ENCODE measurements around the gene ARR3. TPM values are rescaled to one million over a fixed set of nuclear protein-coding genes. Genes with fewer than 3 reads are reported as not detected.
A peak's percentile ranks its signal among the peaks of the same experiment; 100 is the strongest.

Gene ARR3
- polyA plus RNA-seq, 1 donor (not counting 4 experiments of a cell fraction or from before 2014, with no cell fraction given) = not detected

DNA sequence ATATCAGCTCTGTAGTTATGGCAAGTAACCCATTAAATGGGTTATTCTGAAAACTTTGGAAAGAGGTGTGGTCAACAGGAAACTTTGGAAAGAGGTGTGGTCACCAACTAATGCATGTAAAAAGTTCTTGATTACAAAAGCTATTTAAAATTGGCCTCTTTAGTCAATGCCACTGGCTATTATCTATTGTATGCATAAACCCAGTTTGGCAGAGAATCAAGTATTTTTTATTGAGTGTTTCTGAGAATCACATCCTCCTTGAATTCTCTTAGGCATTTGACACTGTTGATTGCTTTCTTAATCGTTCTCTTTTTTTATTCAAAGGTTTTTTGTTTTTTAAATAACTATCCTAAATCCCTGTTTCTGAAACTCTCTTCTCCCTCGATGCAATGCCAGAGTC lies 15.6 kb upstream of the ARR3 start:
- Histone ChIP-seq H3K9me3 (ENCODE audit: control insufficient read depth, low read depth, low read length) (no peaks in the 10 kb centered on the region), H2AFZ (ENCODE audit: control insufficient read depth, low read length) (no peak overlapping the region), H3K9ac (ENCODE audit: control insufficient read depth, extremely low read depth, insufficient read depth, low read length) (no peak overlapping the region), H3K36me3 (ENCODE audit: control insufficient read depth in 2 of 2, extremely low read depth in 1 of 2, insufficient read depth in 2 of 2, low read length in 2 of 2) (no peaks in the 10 kb centered on the region), H3K9me1 (ENCODE audit: control insufficient read depth, extremely low read depth, insufficient read depth, low read length) (no peaks in the 10 kb centered on the region), H4K20me1 (ENCODE audit: control insufficient read depth, extremely low read depth, insufficient read depth, low read length) (no peaks in the 10 kb centered on the region), H3K4me2 (ENCODE audit: control insufficient read depth, extremely low read depth, insufficient read depth, low read depth, low read length) (no peak overlapping the region), H3K79me2 (ENCODE audit: control insufficient read depth, insufficient read depth, low read length) (no peaks in the 10 kb centered on the region), H3K27ac (ENCODE audit: control insufficient read depth, insufficient read depth, low read length) (no peak overlapping the region), H3K27me3 (ENCODE audit: control insufficient read depth, extremely low read depth, insufficient read depth, low read length) (no peaks in the 10 kb centered on the region), H3K4me3 (ENCODE audit: control insufficient read depth in 2 of 3, extremely low read depth in 1 of 3, insufficient read depth in 2 of 3, low read depth in 1 of 3, low read length in 3 of 3) (no peak overlapping the region), H3K4me1 (ENCODE audit: control insufficient read depth, extremely low read depth, insufficient read depth, low read length) (peaks cover 18% of the 10 kb centered on the region)
- no peak for TF ChIP-seq EZH2 (IDR thresholded peaks at IDR 0.05; ENCODE audit: low read length)
- no peak for TF ChIP-seq CTCF (optimal IDR thresholded peaks at IDR 0.05 in 1 of 3, IDR thresholded peaks at IDR 0.05 in 1 of 3, conservative IDR thresholded peaks at IDR 0.05 in 1 of 3; ENCODE audit: extremely low read depth in 1 of 3, insufficient read depth in 2 of 3, low read length in 3 of 3)
- DNase-seq (ENCODE audit: low read depth, low spot score) (no peak), FAIRE-seq (no peak)
- dilution Hi-C loops (cut with MboI; ENCODE audit: extremely low pct_ligation_motif_present, low sequenced_read_pairs) = no loop called here

DNA sequence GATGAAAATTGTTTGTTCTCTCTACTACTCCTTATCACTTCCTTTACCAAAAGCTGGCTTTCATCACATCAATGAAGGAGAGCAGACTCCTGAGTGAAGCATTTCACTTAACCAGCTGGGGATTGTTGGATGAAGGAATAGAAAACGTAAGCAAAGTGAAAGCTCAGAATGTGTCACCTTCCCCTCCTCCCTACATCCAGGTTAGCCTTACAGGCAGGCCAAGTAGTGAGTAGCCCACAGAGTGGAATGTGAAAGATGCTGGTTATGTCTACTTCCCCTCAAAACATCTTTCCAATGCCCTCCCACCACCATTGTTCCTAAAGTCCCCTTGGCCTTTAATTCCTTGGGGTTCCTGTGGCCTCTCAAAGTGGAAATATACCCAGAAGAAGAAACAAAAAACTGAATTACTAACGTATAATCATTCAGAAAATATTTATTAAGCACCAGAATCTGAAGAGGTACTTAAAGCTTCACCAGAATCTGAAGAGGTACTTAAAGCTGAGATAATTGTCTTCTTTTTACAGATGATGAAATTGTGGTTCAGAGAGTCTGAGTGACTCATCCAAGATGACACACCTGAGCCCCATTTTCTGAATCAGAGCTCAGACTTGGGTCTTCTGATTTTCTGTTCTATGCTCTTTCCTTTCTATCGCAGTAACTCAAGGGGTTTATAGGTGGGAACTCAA lies 14.6 kb upstream of the ARR3 start:
- FAIRE-seq (peak; percentile 64), DNase-seq (ENCODE audit: low read depth, low spot score) (peak; percentile 19)
- H3K36me3 ChIP-seq (ENCODE audit: control insufficient read depth in 2 of 2, extremely low read depth in 1 of 2, insufficient read depth in 2 of 2, low read length in 2 of 2) = no peaks in the 10 kb centered on the region
- no peaks in the 10 kb centered on the region for H4K20me1 ChIP-seq (ENCODE audit: control insufficient read depth, extremely low read depth, insufficient read depth, low read length)
- H3K4me2 ChIP-seq (ENCODE audit: control insufficient read depth, extremely low read depth, insufficient read depth, low read depth, low read length) = peak overlapping the region; percentile 62
- TF ChIP-seq CTCF (optimal IDR thresholded peaks at IDR 0.05 in 1 of 3, IDR thresholded peaks at IDR 0.05 in 1 of 3, conservative IDR thresholded peaks at IDR 0.05 in 1 of 3; ENCODE audit: extremely low read depth in 1 of 3, insufficient read depth in 2 of 3, low read length in 3 of 3) (no peak), EZH2 (IDR thresholded peaks at IDR 0.05; ENCODE audit: low read length) (no peak)
- no peaks in the 10 kb centered on the region for H3K9me3 ChIP-seq (ENCODE audit: control insufficient read depth, low read depth, low read length)
- no peaks in the 10 kb centered on the region for H3K9me1 ChIP-seq (ENCODE audit: control insufficient read depth, extremely low read depth, insufficient read depth, low read length)
- H3K9ac ChIP-seq (ENCODE audit: control insufficient read depth, extremely low read depth, insufficient read depth, low read length) = peak overlapping the region; percentile 48
- H3K27ac ChIP-seq (ENCODE audit: control insufficient read depth, insufficient read depth, low read length) = peak overlapping the region; percentile 86
- dilution Hi-C loops (cut with MboI; ENCODE audit: extremely low pct_ligation_motif_present, low sequenced_read_pairs) = no loop called here
- peaks cover 18% of the 10 kb centered on the region for H3K4me1 ChIP-seq (ENCODE audit: control insufficient read depth, extremely low read depth, insufficient read depth, low read length)
- no peaks in the 10 kb centered on the region for H3K27me3 ChIP-seq (ENCODE audit: control insufficient read depth, extremely low read depth, insufficient read depth, low read length)
- peak overlapping the region; percentile 24 for H2AFZ ChIP-seq (ENCODE audit: control insufficient read depth, low read length)
- no peaks in the 10 kb centered on the region for H3K79me2 ChIP-seq (ENCODE audit: control insufficient read depth, insufficient read depth, low read length)
- H3K4me3 ChIP-seq (ENCODE audit: control insufficient read depth in 2 of 3, extremely low read depth in 1 of 3, insufficient read depth in 2 of 3, low read depth in 1 of 3, low read length in 3 of 3) = no peak overlapping the region
